Liver (tissue), 3 donors: Measurements from ENCODE around the gene FRMD4B.

Source experiments
- EGR1 ChIP-seq, 2 donors: IDR thresholded peaks; 2 replicates each; pipeline ENCODE4 v1.6.1; 2016 to 2018; ENCODE audit warnings: antibody characterized with exemption in 2 of 2, low read depth in 2 of 2
- FOXA1 ChIP-seq: IDR thresholded peaks from 2 replicates; pipeline ENCODE4 v1.6.1; 2016; ENCODE audit warnings: antibody characterized with exemption
- TAF1 ChIP-seq: conservative IDR thresholded peaks from 2 replicates; pipeline ENCODE4 v1.6.1; 2016; ENCODE audit warnings: antibody characterized with exemption, mild to moderate bottlenecking
- YY1 ChIP-seq: IDR thresholded peaks from 2 replicates; pipeline ENCODE4 v1.6.1; 2016; ENCODE audit warnings: antibody characterized with exemption, mild to moderate bottlenecking
- TF ChIP-seq, protein P1 (sequence below): fragments of 150-350 bp; IDR thresholded peaks from 2 replicates; pipeline ENCODE4 v1.5.1; 2017; ENCODE audit warnings: improper control_type of control experiment, low read depth, low read length; ENCODE audit not compliant: missing input control
- donor health status: healthy.
- donor health status: healthy.

GRCh38 chr3:69235882-69236281 is 150.0 kb downstream of the FRMD4B start:
- TF ChIP-seq FOXA1: no peak
- no peak for TF ChIP-seq YY1
- TF ChIP-seq, protein P1, sequence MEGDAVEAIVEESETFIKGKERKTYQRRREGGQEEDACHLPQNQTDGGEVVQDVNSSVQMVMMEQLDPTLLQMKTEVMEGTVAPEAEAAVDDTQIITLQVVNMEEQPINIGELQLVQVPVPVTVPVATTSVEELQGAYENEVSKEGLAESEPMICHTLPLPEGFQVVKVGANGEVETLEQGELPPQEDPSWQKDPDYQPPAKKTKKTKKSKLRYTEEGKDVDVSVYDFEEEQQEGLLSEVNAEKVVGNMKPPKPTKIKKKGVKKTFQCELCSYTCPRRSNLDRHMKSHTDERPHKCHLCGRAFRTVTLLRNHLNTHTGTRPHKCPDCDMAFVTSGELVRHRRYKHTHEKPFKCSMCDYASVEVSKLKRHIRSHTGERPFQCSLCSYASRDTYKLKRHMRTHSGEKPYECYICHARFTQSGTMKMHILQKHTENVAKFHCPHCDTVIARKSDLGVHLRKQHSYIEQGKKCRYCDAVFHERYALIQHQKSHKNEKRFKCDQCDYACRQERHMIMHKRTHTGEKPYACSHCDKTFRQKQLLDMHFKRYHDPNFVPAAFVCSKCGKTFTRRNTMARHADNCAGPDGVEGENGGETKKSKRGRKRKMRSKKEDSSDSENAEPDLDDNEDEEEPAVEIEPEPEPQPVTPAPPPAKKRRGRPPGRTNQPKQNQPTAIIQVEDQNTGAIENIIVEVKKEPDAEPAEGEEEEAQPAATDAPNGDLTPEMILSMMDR: no peak
- no peak for TF ChIP-seq TAF1
- TF ChIP-seq EGR1 (IDR thresholded peaks at IDR 0.05; ENCODE audit: low read depth in 2 of 2): no peak
